HG02970 (cell line): Measurements from ENCODE around the gene GDNF.
"Not testable (repeated sequence)": the region's sequence is repeated elsewhere in the genome, so short reads cannot be mapped to it uniquely, and the experiment has no call there.

ENCODE experiments used
- ATAC-seq: cut with Tn5 transposase; IDR thresholded peaks from one replicate; pipeline ENCODE4 v1.9.1; 2021; ENCODE audit warnings: mild to moderate bottlenecking, moderate library complexity, moderate number of reproducible peaks; ENCODE audit not compliant: unreplicated experiment, low FRiP score

Gene GDNF

DNA sequence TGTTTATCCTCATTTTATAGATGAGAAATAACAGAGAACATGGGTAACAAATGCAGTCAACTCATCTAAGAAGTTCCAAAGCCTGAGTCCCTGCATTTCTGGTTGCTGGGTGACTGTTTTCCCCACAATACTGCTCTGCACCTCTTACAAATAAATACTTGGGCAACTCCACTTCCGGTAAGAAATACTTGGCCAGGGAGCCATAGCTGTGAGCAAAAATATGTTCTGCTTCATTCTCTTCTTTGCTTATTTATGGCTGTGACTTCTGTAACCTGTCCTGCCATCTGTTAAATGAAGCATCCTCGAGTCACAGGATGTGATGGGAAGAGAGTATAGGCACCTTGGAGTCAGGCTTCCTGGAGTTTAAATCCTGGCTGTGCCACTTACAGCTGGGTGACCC lies 49.9 kb downstream of the GDNF start:
- no peak for ATAC-seq

DNA sequence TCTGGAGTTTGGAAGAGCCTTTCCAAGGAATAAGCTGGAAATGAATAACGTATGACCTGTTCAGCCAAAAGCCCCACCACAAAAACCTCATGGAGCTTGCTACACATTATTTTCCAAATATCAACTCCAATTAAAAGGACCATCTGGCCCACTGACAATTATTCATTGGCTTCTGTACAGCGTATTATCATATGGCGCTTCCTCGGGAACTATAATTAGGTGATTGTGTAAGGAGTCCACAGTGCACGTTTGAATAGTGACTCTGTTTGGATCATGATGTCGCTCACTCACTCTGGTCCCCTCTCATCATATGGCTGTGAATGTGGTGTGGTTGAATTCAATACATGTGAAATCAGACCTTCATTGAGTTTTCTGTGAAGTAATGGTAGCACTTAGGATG lies 52.1 kb downstream of the GDNF start:
- no peak for ATAC-seq

DNA sequence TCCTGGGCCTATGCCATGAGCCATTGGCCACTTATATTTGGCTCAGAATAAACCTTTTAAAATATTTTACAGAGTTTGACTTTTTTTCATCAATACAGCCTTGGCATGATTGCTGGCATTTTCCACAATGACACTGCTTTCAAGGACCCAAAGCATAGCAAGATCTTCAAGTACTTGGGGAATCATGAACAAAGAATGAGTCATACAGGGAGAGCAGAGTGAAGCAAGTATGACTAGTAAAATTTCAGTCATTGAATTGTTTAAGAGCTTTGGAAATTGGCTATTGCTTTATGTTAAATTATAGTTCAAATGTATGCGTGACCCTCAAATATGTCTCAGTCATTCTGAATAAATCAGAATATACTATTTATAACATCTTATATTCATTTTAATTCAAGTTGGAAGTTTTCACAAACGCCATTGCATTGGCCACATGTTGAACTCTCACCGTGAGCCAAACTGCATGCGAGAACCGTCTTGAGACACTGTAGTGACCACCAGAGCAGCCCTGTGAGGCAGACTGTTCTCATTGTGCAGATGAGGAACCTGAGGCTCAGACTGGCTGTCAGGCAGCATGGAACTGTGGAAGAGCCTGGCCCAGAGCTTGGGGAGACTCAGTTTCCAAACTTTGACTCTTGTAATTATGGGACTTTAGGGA lies 52.9 kb downstream of the GDNF start:
- no peak for ATAC-seq

DNA sequence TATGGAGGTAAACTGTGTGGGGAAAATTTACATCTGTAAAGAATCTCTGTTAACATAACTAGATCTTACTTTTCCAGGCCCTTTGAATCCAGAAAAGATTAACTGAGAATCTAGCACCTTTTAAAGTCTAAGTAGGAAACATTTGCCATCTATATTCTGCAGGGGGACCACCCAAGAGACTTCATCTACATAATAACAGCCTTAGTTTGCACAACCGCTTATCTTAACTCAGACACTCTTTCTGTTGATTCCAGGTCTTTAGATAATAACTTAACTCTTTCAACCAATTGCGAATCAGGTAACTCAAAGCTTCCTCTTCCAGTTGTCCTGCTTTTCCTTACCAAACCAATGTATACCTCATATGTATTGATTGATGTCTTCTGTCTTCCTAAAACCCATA lies 53.4 kb downstream of the GDNF start:
- no peak for ATAC-seq

DNA sequence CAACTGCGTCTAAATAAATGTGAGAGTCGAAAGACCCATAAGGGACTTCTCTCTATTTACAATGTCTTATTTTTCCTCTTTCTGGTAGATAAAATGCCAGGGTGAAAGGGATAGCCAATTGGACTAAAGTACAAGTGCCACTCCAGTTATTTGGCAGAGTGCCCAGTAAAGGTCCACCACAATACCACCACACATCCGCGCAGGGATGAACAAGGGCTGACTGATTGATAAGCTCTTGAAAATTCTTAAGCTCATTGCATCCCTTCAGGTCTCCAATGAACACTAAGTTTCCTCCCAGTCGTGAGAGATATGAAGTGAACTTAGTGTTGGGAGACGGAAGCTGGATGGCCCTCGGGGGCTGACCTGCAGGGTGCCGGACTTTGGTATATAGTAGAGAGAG lies 58.4 kb downstream of the GDNF start:
- ATAC-seq = not testable (repeated sequence)

DNA sequence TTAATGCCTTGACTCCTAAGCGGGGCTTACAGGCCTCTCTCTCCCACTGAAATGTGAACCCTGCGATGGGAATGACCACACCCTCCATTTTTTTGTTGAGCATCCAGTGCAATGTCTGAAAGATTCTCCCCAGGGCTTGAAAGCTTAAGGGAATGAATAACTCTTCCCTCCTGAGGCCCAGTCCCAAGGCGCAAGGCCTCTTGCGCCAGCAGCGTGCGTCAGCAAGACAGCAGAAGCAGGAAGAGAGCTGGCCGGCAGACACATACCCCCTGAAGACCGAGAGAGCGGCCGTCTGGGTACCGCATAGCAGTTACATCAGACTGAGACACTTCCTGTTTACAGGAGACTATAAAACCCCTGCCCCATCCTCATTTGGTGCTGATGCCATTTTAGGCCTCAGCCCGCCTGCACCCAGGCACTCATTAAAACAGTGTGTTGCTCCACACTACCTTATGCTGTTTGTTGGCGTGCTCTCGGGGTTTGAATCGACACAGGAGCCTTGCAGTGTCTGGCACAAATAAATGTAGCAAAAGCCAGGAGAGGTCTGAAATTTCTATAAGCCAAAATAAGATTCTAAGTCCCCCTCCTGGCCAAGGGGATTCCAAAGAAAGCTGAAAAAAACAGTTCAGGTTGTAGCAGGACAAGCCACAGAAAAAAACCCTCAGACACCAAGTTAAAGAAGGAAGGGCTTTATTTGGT lies 62.3 kb downstream of the GDNF start:
- no peak for ATAC-seq

DNA sequence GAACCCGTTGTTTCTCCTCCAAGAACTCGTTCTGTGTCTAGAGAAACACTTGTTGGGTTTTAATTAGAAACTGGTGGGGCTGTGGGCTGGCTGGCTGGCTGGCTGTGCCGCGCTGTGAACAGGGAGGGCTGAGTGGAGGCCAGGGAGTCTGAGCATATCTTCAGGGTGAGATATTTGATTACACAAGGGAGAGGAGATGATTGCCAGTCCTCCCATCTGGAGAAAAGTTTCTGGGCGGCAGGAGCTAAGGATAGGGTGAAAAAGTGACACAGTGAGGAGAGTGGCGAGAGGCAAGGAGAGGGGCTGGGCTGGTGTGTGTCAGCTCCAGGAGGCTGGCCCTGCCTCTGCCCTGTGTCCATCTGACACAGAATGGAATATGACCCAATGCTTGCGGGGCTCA lies 63.0 kb downstream of the GDNF start:
- no peak for ATAC-seq

DNA sequence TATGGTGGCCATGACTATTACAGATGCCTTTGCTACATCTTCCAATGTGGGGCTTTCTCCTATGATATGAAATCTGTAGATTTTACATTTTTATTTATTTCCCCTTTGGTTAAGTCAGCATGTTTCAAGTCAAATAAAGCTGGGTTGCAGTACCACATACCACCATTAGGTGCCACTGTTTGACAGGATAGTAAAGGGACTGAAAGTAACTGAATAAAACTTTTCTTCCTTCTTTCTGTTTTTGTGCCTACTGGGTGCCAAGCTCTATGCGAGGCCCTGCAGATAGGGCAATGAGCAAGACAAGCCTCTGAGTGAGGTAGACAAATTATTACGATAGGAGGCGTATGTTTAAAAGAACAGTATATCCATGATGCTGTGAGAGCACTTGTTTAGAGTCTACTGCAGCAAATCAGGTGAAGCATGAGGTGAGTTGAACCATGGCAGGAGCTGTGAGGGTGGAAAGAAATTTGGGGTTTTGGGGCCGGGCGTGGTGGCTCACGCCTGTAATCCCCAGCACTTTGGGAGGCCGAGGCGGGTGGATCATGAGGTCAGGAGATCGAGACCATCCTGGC lies 64.8 kb downstream of the GDNF start:
- no peak for ATAC-seq

DNA sequence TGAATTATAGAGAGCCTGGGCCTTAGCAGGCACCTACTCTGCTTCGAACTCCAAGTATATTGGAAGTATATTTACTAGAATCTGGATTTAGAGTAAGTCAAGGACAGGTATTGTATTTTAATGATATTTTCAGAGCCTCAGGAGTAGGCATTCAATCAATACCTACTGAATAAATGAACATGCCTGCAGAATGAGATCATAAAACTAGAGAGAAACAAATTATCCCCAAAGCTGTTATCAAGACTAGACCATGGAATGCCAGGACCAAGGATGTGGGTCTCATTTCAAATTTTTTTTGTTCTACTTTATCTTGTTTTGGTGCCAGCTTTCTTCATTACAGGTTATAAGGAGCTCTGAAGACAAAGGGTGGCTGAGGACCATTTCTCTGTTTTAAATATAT lies 66.0 kb downstream of the GDNF start:
- ATAC-seq = no peak

DNA sequence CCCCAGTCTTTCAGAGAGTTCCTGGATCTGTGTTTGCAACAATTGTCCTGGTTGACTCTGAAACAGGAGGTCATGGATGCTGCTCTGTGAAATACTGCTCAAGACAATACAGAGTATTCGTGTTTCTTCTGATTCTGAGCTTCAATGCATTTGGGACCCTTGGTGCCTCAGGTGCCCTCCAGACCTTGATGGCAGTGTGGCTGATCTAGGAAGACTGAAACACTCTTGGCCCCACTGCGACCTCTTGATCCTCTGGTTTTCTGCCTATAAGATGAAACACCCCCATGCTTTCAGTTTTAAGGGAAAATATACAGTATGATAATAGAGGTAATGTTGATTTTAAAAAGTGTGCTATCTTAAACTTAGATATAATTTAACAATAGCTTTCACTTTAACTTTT lies 67.6 kb downstream of the GDNF start:
- ATAC-seq = no peak

DNA sequence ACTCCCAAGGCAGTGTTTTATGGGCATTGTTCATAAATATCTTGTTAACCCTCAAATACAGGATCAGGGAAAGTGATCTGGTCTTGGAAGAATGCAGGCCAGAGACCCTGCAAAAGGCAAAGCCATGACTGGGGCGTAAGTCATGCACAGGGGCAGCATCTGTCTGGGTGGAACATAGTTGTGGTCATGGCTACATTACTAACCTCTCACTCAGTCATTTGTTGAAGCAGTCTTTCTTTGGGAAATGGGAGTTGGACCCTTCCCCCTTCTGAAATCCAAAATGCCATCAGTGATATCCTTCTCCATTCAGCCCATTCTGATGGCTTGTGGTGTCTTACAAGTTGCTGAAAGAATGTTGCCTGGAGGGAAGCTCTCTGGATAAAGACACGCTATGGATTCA lies 68.1 kb downstream of the GDNF start:
- no peak for ATAC-seq

DNA sequence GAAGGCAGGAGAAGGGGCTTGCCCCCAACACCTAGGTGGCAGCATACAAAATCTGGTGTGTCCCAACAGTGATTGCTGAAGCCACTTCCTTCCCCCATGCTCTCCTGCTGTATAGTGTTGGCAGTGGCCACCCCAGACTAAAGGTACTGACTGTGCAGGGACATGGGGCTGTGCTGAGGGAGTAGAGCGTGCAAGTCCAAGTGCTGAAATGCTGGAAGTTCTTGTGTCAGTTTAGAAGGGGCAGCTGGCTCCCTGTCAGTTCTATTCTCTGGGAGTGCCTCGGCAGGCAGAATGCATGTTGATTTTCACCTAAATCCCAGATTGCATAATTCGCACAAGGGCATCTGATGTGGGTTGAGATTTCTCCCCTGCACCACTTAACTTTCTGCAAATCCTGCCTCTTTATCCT lies 68.6 kb downstream of the GDNF start:
- ATAC-seq = no peak

DNA sequence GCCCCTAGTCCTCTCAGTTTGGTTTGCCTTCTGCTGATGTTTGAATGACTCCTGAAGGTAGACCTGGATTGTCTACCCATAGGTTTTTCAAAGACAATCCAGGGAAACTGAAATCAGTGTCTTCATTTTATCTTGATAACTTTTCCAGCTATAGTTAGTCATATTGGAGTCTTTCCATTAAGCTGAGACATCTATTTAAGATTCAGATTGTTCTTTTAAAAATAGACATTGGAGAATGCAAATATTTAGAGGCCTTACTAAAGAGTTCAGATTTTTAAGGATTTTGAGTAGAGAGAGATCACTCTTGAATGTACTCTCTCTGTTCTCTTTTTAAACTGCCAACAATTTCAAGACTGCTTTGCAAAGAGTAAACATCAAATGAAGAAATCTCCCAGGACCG lies 69.1 kb downstream of the GDNF start:
- ATAC-seq = no peak

DNA sequence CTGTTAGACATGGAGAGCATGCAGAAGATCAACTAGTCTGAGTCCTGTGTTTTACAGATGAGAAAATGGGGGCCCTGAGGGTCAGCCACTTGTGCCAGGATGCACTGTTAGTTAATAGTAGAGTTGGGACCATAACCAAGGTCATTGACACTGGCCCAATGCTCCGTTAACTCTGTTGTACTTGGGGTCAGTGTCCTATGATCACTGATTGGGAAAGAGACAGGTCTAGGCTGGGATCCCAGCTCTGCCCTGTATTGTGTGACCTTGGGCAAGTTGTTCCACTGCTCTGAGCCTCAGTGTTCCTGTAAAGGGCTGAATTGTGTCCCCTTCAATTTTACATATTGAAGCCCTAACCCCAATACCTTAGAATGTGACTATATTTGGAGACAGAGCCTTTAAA lies 70.0 kb downstream of the GDNF start:
- no peak for ATAC-seq

DNA sequence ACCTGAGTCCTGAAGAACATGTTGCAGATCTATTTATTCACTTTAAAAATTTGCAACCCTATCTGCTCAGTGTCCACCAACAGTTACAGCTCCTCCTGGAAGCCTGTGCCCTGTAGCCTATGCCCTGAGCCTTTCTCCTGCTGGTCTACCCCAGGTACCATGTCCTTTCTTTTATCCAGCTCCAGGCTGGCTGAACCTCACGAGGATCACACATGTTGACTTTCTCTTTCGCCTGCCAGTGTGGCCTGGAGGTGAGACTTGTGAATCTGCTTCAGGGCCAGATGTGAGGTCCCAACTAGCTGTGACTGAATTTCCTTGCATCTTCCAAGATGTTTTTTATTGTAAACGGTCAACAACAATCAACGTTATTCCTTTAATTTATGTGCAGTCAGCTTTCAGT lies 70.7 kb downstream of the GDNF start:
- ATAC-seq = no peak

DNA sequence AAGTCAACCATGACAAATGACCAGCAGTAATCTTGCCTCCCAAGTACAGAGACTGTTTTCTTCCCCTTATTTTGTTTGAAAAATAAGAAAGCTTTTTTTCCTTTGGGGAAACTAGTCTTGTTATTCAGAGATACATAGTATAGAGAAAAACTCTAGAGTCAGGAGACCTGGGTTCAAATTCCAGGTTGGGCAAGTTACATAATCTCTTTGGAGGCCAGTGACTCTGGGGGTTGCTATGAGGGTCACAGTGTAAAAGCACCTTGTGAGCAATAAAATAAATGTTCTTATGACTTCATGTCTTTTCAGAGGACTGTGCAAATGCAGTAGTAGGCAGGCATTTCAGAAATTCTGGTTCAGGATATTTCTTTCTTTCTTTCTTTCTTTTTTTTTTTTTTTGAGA lies 71.5 kb downstream of the GDNF start:
- ATAC-seq = no peak

DNA sequence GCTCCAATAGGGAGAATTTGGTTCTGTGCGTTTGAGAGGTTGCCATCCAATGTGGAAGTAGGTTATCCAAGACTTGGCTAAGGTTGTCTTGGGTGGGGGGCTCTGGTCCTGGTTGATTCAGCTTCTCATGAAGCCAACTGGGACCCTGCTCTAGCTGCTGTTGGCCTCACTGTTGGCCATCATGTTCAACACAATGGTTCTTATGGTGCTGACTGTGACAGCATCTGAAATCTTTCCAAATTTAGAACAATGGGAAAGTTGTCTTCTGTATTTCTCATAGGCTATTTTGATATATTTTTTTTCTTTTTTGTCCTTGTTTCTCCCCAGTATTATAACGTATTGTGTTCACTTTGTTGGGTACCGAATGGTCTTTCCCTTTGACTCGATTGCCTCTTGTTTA lies 71.9 kb downstream of the GDNF start:
- no peak for ATAC-seq

DNA sequence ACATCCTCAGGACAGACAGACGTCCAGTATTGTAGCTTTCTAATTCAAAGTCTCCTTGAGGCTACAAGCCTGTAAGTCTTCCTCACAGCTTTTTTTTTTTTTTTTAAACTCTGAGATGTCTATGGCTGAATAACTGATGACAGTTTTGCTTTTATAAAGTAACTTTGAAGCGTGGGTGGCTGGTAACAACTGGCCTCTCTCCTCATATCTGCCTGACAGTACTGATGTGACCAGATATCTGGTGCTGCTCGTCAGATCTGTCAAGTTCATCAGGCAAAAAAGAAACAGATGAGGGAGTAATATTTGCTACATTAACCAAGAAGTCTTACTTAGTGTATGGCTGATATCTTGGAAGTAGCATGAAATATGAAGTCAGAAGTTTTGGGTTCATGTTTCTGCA lies 72.6 kb downstream of the GDNF start:
- ATAC-seq = no peak
